Measurements from ENCODE around the gene URB1.

GRCh38 chr21:32403201-32403777 lies 10.5 kb upstream of the URB1 start:
- TF ChIP-seq FOXP2 (optimal IDR thresholded peaks at IDR 0.05; ENCODE audit: borderline replicate concordance, extremely low read depth, extremely low read length, insufficient read depth) (peak; percentile 57), TAF1 (IDR thresholded peaks at IDR 0.05; ENCODE audit: borderline replicate concordance, insufficient read depth, low read length) (peak; percentile 33; the same call in 1 of the 2 replicates), SIN3A (IDR thresholded peaks at IDR 0.05; ENCODE audit: borderline replicate concordance, insufficient read depth, low read length) (no peak)
